ENCODE results near the gene AMPD3. TPM values are rescaled to one million over a fixed set of nuclear protein-coding genes. Genes with fewer than 3 reads are reported as not detected.

The AMPD3 gene
- total RNA-seq, 4 donors from 2014 or later: 1.2 to 6.4 (median 6.1) TPM; not detected in 1

- no peak overlapping the region for H3K27ac ChIP-seq
- no peaks in the 10 kb centered on the region for H3K27me3 ChIP-seq
- no peak overlapping the region for H3K4me3 ChIP-seq
- H3K4me1 ChIP-seq: no peaks in the 10 kb centered on the region
- no peak for DNase-seq
- TF ChIP-seq, protein P1, sequence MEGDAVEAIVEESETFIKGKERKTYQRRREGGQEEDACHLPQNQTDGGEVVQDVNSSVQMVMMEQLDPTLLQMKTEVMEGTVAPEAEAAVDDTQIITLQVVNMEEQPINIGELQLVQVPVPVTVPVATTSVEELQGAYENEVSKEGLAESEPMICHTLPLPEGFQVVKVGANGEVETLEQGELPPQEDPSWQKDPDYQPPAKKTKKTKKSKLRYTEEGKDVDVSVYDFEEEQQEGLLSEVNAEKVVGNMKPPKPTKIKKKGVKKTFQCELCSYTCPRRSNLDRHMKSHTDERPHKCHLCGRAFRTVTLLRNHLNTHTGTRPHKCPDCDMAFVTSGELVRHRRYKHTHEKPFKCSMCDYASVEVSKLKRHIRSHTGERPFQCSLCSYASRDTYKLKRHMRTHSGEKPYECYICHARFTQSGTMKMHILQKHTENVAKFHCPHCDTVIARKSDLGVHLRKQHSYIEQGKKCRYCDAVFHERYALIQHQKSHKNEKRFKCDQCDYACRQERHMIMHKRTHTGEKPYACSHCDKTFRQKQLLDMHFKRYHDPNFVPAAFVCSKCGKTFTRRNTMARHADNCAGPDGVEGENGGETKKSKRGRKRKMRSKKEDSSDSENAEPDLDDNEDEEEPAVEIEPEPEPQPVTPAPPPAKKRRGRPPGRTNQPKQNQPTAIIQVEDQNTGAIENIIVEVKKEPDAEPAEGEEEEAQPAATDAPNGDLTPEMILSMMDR (IDR thresholded peaks at IDR 0.05): no peak
- no peak for TF ChIP-seq POLR2A (IDR thresholded peaks at IDR 0.05)
- H3K9me3 ChIP-seq: no peaks in the 10 kb centered on the region
- intact Hi-C loops (cut with DNase I; ENCODE audit: low total_unique reads): no loop called here
- H3K36me3 ChIP-seq: no peaks in the 10 kb centered on the region
Observed at GRCh38 chr11:10498426-10499250, 43.6 kb downstream of the AMPD3 start.

DNA sequence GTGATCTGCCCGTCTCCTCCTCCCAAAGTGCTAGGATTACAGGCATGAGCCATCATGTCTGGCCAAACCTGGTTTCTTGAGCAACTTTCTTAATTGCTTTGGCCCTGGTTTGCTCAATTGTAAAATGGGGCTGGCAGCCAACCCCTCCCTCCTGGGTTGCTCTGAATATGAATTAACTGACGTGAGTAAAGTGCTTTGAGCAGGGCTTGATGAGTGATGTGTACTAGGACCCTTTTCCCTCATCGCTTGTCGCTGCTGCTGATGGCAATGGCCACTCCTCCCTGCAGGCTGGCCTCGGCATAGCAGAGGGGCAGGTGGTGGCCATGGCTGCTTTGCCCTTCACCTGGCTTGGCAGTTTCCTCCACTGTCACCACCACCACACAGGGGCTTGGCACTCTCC lies 44.4 kb downstream of the AMPD3 start:
- H3K27ac ChIP-seq: no peak overlapping the region
- no peaks in the 10 kb centered on the region for H3K27me3 ChIP-seq
- no peak overlapping the region for H3K4me3 ChIP-seq
- intact Hi-C loops (cut with DNase I; ENCODE audit: low total_unique reads): no loop called here
- no peaks in the 10 kb centered on the region for H3K9me3 ChIP-seq
- TF ChIP-seq, protein P1 (IDR thresholded peaks at IDR 0.05): no peak
- TF ChIP-seq POLR2A (IDR thresholded peaks at IDR 0.05): no peak
- DNase-seq: no peak
- no peaks in the 10 kb centered on the region for H3K36me3 ChIP-seq
- H3K4me1 ChIP-seq: no peaks in the 10 kb centered on the region

DNA sequence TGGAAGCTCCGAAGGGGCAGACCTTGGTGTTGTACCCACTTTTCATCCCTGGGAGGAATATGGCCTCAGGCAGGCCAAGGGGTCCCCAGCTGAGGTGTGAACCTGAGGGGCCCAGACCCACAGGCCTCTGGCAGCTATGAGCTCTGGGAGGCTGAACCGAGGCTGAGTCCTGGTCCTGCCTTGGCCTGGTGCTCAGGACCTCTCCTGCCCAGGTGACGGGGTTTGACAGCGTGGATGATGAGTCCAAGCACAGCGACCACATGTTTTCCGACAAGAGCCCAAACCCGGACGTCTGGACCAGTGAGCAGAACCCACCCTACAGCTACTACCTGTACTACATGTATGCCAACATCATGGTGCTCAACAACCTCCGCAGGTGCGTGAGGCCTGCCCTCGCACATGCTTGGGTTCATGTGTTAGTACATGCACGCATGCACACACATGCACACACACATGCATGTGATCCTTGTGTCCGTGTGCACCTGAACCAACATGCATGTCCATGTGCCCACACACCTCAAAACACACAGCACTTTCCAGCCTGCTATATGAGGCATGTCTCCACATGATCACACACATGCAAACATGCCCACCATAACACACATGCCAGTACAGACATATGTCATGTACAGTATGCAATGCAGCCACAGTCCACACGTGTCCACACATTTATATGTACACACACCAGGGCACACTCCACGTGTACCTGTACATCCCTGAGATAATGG lies 45.0 kb downstream of the AMPD3 start:
- Histone ChIP-seq H3K36me3 (no peaks in the 10 kb centered on the region), H3K27ac (no peak overlapping the region), H3K9me3 (no peaks in the 10 kb centered on the region), H3K27me3 (no peaks in the 10 kb centered on the region), H3K4me3 (no peak overlapping the region), H3K4me1 (no peaks in the 10 kb centered on the region)
- no peak for DNase-seq
- intact Hi-C loops (cut with DNase I; ENCODE audit: low total_unique reads): no loop called here
- TF ChIP-seq, protein P1 (IDR thresholded peaks at IDR 0.05): no peak
- TF ChIP-seq POLR2A (IDR thresholded peaks at IDR 0.05): no peak

DNA sequence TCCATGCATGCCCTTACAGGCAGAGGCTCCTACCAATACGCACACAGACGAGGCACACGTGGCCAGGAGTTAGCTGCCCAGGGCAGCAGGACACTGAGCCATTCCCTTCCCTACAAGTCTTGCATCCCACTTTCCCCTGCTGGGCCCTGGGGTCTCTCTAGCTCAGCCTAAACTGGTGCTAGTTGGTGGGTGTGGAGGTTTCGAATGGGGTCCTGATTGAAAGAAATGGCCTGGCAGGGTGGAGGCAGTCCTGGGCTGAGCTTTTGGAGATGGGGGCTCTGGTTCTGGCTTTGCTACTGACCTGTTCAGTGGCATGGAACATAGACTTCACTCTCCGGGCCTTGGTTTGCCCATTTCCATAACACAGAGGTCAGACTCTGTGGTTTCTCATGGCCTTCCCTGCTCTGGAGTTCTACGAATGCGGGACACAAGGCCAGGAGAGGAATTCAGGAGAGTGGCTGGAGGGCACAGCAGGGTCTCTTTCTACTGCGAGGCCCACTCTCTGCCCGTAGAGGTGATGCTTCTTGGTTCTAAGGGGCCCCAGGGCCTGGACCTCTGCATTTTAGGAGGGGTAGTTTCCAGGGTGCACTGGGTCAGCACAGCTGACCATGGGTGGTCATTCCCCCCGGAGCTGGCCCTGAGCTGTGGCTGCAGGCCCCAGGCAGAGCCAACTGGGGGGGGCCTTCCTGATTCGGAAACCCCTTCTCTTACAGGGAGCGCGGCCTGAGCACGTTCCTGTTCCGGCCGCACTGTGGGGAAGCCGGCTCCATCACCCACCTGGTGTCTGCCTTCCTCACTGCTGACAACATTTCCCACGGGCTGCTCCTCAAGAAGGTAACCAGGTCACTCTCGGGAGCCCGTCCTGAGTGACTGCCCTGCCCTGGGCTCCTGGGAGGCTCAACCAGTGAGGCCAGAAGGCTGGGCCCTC lies 46.0 kb downstream of the AMPD3 start:
- DNase-seq: no peak
- Histone ChIP-seq H3K36me3 (no peaks in the 10 kb centered on the region), H3K4me3 (no peak overlapping the region), H3K27me3 (no peaks in the 10 kb centered on the region), H3K27ac (no peak overlapping the region), H3K4me1 (no peaks in the 10 kb centered on the region), H3K9me3 (no peaks in the 10 kb centered on the region)
- intact Hi-C loops (cut with DNase I; ENCODE audit: low total_unique reads): no loop called here
- TF ChIP-seq, protein P1 (IDR thresholded peaks at IDR 0.05): no peak
- TF ChIP-seq POLR2A (IDR thresholded peaks at IDR 0.05): no peak

Data from uterus (tissue), 4 donors.